ENCODE data around the gene TSPAN18.

GRCh38 chr11:44805596-44805995, 78.8 kb downstream of the TSPAN18 start:
- TF ChIP-seq POLR2A (IDR thresholded peaks at IDR 0.05): no peak
- no peak for TF ChIP-seq CTCF (IDR thresholded peaks at IDR 0.05)

Data from thyroid gland (tissue), 4 donors.